ENCODE measurements around the gene DLEU7.

GRCh38 chr13:50850445-50850844 lies 7.0 kb upstream of the DLEU7 start:
- TF ChIP-seq EP300 (IDR thresholded peaks at IDR 0.05; ENCODE audit: borderline replicate concordance in 1 of 2, low read depth in 2 of 2, low read length in 2 of 2) (no peak), CTCF (IDR thresholded peaks at IDR 0.05; ENCODE audit: control extremely low read depth in 1 of 3, insufficient read depth in 1 of 3, low read depth in 1 of 3, low read length in 3 of 3) (no peak), POLR2AphosphoS5 (IDR thresholded peaks at IDR 0.05; ENCODE audit: low read depth, low read length) (no peak), SIRT6 (IDR thresholded peaks at IDR 0.05; ENCODE audit: low read length) (no peak), GABPA (IDR thresholded peaks at IDR 0.05; ENCODE audit: borderline replicate concordance, insufficient read depth, low read length) (no peak), EZH2 (IDR thresholded peaks at IDR 0.05; ENCODE audit: low read depth, low read length, severe bottlenecking) (no peak), MAX (IDR thresholded peaks at IDR 0.05) (no peak), TAF1 (IDR thresholded peaks at IDR 0.05; ENCODE audit: low read depth, low read length) (no peak), TCF12 (IDR thresholded peaks at IDR 0.05; ENCODE audit: low read depth, low read length) (no peak), SP2 (IDR thresholded peaks at IDR 0.05; ENCODE audit: low read length) (no peak), SRF (IDR thresholded peaks at IDR 0.05; ENCODE audit: low read depth, low read length) (no peak)

Measured in H1 (cell line).